ENCODE measurements around the gene BMX.

BMX gene

DNA sequence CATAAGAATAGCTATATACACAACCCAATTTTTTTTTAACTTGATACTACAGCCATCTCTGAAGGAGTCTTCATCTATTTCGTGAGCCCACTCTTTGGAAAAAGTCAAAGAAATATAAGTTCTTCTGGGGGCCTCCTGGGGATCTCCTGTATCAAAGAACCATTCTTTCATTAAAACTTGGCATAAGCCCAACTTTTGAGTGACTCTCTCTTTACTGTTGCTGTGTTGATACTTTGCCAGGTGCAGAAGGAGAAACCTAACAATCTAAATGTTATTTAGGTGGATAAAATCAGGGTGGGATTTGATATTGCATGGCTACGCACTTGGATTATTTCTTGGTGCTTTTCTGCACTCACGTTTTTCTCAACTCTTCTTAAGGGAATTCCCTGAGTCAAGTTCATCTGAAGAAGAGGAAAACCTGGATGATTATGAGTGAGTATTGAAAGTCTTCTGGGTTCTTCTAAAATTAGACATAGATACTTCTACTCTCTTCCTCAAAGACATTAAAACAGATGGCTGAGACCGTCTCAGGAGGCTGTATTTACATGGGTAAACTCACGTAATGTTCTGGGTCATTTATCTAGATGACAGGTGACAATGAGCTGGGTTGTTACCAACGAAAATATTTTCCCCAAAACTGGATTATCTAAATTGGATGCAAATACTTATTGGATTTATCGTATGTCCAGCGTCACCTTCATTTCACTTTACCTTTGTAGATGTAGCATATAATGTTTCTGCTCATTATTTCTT, 25.2 kb downstream of the BMX start:
- Mint-ChIP-seq H3K36me3 (no peaks in the 10 kb centered on the region), H3K27ac (no peak overlapping the region), H3K4me3 (no peak overlapping the region), H3K9me3 (no peaks in the 10 kb centered on the region), H3K4me1 (peaks cover 6% of the 10 kb centered on the region)
- no peak for ATAC-seq
- no peak for DNase-seq (ENCODE audit: low spot score in 2 of 2)

DNA sequence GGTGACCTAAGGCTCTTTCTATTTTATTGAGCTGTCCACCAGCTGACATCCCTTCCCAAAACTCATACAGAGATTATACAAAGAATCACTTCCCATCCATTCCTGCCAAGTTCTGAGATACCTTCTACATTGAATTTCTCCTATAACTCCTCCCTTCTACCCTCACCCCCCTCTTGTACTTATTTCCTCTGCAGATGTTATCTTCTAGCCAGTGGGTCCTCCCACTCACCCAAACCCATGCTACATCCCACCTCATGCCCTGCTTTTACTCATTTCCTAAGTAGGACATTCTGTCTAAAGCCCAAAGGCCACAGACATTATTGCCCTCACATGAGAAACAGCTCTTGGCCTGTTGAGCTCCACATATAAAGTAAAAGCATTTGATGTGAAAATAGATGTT, 28.6 kb downstream of the BMX start:
- DNase-seq (ENCODE audit: low spot score in 2 of 2) (no peak), ATAC-seq (peak; percentile 34)
- Mint-ChIP-seq H3K9me3 (no peaks in the 10 kb centered on the region), H3K4me1 (peaks cover 6% of the 10 kb centered on the region), H3K27ac (no peak overlapping the region), H3K36me3 (no peaks in the 10 kb centered on the region), H3K4me3 (no peak overlapping the region)

DNA sequence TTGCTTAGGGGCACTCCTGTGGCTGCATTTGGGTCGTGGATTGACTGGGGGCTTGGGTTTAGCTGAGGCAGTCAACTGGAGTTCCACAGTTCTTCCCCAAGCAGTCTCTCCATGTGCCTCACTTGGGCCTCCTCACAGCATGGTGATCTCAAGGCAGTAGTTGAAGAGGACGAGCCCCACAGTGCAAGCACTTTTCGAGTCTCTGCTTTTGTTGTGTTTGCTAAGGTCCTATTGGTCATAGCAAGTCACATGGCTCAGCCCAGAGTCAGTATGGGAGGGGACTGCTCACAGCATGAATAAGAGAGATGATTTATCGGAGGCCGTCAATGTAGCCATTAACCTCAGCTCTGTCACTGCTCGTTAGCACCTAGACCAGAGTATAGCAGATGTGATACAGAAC, 29.7 kb downstream of the BMX start:
- Mint-ChIP-seq H3K9me3 (no peaks in the 10 kb centered on the region), H3K4me1 (peaks cover 6% of the 10 kb centered on the region), H3K4me3 (no peak overlapping the region), H3K36me3 (no peaks in the 10 kb centered on the region), H3K27ac (no peak overlapping the region)
- no peak for ATAC-seq
- no peak for DNase-seq (ENCODE audit: low spot score in 2 of 2)

DNA sequence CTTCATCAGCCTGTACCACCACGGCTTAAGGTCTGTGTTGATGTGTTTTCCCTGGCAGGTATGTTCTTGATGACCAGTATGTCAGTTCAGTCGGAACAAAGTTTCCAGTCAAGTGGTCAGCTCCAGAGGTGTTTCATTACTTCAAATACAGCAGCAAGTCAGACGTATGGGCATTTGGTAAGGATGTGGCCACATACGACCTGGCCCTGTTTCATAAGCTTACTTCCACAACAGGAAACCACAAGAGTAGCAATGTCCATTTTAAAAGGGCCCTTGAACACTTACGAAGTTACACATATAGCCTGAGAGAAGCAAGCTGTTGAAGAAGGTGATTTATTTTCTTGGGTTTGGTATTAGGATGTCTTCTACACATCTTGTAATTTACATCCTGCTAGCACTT, 46.1 kb downstream of the BMX start:
- ATAC-seq (no peak), DNase-seq (ENCODE audit: low spot score in 2 of 2) (no peak)
- no peaks in the 10 kb centered on the region for H3K4me1 Mint-ChIP-seq
- H3K4me3 Mint-ChIP-seq: no peak overlapping the region
- no peak overlapping the region for H3K27ac Mint-ChIP-seq
- no peaks in the 10 kb centered on the region for H3K36me3 Mint-ChIP-seq
- no peaks in the 10 kb centered on the region for H3K9me3 Mint-ChIP-seq

GRCh38 chrX:15547356-15547755, 46.7 kb downstream of the BMX start:
- H3K36me3 Mint-ChIP-seq: no peaks in the 10 kb centered on the region
- no peak overlapping the region for H3K27ac Mint-ChIP-seq
- no peak for ATAC-seq
- no peak for DNase-seq (ENCODE audit: low spot score in 2 of 2)
- H3K4me1 Mint-ChIP-seq: no peaks in the 10 kb centered on the region
- H3K9me3 Mint-ChIP-seq: no peaks in the 10 kb centered on the region
- no peak overlapping the region for H3K4me3 Mint-ChIP-seq

DNA sequence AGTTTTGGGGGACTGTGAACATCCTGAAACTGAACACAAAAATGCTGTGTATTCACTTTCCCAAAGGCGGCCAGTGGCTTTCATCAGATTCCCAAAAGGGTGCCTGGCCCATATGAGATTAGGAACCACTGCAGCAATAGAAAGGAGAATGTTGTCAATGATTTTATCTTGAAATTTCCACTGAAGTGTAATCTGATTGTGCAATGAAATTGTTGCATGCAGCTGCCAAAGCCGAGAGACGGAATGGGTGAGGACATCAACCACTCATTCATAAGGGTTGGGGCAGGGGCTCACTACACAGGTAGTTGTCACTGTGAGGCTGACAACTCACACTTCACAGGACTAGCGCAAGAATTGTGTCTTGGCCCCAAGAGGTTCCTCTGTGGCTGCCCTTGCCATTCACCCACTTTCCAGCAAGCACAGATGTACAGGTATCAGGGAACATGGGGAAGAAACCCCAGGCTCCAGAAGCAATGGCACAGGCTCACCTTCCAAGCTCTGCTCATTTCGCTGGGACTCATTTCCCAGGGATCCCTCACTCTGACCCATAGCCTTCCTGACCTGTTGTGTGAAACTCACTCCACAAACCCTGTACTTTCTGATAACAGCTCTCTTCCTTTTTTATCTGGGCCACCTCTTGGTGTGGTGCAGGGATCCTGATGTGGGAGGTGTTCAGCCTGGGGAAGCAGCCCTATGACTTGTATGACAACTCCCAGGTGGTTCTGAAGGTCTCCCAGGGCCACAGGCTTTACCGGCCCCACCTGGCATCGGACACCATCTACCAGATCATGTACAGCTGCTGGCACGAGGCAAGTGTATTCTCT, 48.8 kb downstream of the BMX start:
- ATAC-seq (no peak), DNase-seq (ENCODE audit: low spot score in 2 of 2) (no peak)
- Mint-ChIP-seq H3K27ac (no peak overlapping the region), H3K4me3 (no peak overlapping the region), H3K36me3 (no peaks in the 10 kb centered on the region), H3K4me1 (no peaks in the 10 kb centered on the region), H3K9me3 (no peaks in the 10 kb centered on the region)

DNA sequence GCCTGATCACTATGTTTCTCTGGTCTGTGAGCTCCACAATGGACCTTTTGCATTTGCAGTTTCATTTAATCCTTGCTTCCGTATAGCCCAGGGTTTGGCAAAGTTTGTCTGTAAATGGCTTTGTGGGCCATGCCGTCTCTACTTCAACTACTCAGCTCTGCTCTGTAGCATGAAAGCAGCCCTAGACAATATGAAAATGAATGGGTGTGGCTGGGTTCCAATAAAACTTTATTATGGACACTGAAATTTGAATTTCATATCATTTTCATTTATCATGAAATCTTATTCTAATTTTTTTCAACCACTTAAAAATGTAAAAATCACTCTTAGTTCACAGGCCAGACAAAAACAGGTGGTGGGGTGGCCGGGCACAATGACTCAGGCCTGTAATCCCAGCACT, 58.6 kb downstream of the BMX start:
- Mint-ChIP-seq H3K4me1 (no peaks in the 10 kb centered on the region), H3K4me3 (no peak overlapping the region)
- DNase-seq (ENCODE audit: low spot score in 2 of 2): no peak

DNA sequence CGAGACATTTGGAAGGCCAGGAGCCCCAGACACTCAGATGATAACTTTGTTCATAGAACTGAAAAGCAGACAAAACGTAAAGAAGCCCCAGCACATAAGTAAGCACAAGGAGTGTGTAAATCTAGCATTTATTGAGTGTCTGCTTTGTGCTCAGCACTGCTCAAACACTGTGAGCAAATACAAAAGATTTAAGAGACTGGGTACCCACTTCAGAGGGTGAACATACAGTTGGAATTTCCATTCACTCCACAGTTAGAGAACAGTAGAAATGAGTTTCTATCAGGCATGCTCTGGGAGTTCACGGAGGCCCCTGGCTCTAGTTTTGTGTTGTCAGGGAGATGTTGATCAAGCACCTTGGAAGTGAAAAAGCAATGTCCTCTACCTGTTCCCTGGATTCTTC, 60.3 kb downstream of the BMX start:
- no peak for ATAC-seq

More for the DNA sequence above, 58.6 kb downstream of the BMX start:
- no peak for ATAC-seq
- no peaks in the 10 kb centered on the region for H3K9me3 Mint-ChIP-seq
- H3K27ac Mint-ChIP-seq: no peak overlapping the region
- no peaks in the 10 kb centered on the region for H3K36me3 Mint-ChIP-seq

GRCh38 chrX:15563056-15563455, 62.4 kb downstream of the BMX start:
- ATAC-seq (no peak), DNase-seq (ENCODE audit: low spot score in 2 of 2) (no peak)
- peaks cover 17% of the 10 kb centered on the region for H3K4me1 Mint-ChIP-seq
- H3K27ac Mint-ChIP-seq: no peak overlapping the region
- no peaks in the 10 kb centered on the region for H3K36me3 Mint-ChIP-seq
- no peaks in the 10 kb centered on the region for H3K9me3 Mint-ChIP-seq
- H3K4me3 Mint-ChIP-seq: no peak overlapping the region

More for the DNA sequence above, 60.3 kb downstream of the BMX start:
- Mint-ChIP-seq H3K27ac (no peak overlapping the region), H3K36me3 (no peaks in the 10 kb centered on the region), H3K4me3 (no peak overlapping the region), H3K9me3 (no peaks in the 10 kb centered on the region), H3K4me1 (peaks cover 2% of the 10 kb centered on the region)
- DNase-seq (ENCODE audit: low spot score in 2 of 2): no peak

GRCh38 chrX:15564981-15565579, 64.5 kb downstream of the BMX start:
- H3K36me3 Mint-ChIP-seq: no peaks in the 10 kb centered on the region
- no peaks in the 10 kb centered on the region for H3K9me3 Mint-ChIP-seq
- no peak overlapping the region for H3K27ac Mint-ChIP-seq
- DNase-seq (ENCODE audit: low spot score in 2 of 2) (no peak), ATAC-seq (peak; percentile 74)
- no peak overlapping the region for H3K4me3 Mint-ChIP-seq
- H3K4me1 Mint-ChIP-seq: peaks cover 17% of the 10 kb centered on the region

- H3K9me3 Mint-ChIP-seq: no peaks in the 10 kb centered on the region
- no peak for DNase-seq (ENCODE audit: low spot score in 2 of 2)
- H3K4me3 Mint-ChIP-seq: peak overlapping the region; percentile 40
- ATAC-seq: no peak
- peak overlapping the region; percentile 53 for H3K27ac Mint-ChIP-seq
- no peaks in the 10 kb centered on the region for H3K36me3 Mint-ChIP-seq
- H3K4me1 Mint-ChIP-seq: peaks cover 17% of the 10 kb centered on the region
Measured at GRCh38 chrX:15566244-15566643, 65.6 kb downstream of the BMX start.

- Mint-ChIP-seq H3K4me3 (peak overlapping the region; percentile 40), H3K4me1 (peaks cover 17% of the 10 kb centered on the region), H3K36me3 (no peaks in the 10 kb centered on the region), H3K9me3 (no peaks in the 10 kb centered on the region), H3K27ac (peak overlapping the region; percentile 53)
- peak; percentile 86 for ATAC-seq
- no peak for DNase-seq (ENCODE audit: low spot score in 2 of 2)
Measured at GRCh38 chrX:15567267-15567666, 66.7 kb downstream of the BMX start.

- Mint-ChIP-seq H3K27ac (peak overlapping the region; percentile 53), H3K4me1 (peaks cover 17% of the 10 kb centered on the region), H3K9me3 (no peaks in the 10 kb centered on the region), H3K4me3 (peak overlapping the region; percentile 40), H3K36me3 (no peaks in the 10 kb centered on the region)
- ATAC-seq (peak; percentile 40), DNase-seq (ENCODE audit: low spot score in 2 of 2) (no peak)
Measured at GRCh38 chrX:15567886-15568616, 67.4 kb downstream of the BMX start.

DNA sequence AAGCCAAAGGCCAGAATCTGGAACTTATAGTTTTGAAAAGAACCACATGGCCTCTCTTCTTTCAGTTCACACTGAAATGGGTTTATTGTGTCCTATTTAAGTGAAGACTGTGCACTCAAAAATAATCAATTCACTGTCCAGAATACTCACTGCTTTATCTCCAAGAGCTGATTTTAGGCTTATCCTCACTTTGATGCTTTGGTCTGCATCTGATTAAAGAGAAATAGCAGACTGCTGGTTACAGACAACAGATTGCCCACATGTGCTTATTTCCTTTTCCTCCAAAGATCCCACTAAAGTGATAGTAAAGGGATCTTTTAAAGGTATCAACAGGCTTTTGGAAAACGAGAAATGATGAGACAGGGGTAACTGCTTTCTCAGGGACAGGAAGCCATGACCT, 69.5 kb downstream of the BMX start:
- ATAC-seq (no peak), DNase-seq (ENCODE audit: low spot score in 2 of 2) (no peak)
- Mint-ChIP-seq H3K36me3 (no peaks in the 10 kb centered on the region), H3K27ac (no peak overlapping the region), H3K4me1 (peaks cover 17% of the 10 kb centered on the region), H3K4me3 (no peak overlapping the region), H3K9me3 (no peaks in the 10 kb centered on the region)

DNA sequence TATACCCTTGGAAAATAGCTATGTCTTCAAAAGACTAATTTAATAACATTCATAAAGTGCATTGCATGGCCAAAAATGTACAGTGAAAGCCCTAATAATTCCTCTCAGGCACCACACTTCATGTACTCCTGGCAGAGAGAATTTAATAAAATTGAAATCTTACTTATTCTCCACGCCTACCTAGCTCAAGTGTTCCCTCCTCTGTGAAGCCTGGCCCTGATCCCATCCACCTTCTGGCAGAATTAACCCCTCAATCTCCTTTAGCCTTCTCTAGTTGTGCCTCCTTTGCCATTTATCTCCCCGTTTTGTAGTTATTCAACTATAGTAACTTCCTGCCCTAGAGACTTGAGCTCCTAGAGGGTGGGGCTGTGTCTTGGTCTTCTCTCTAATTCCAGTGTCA, 73.4 kb downstream of the BMX start:
- Mint-ChIP-seq H3K4me3 (no peak overlapping the region), H3K36me3 (no peaks in the 10 kb centered on the region)

More for the DNA sequence above, 73.4 kb downstream of the BMX start:
- Mint-ChIP-seq H3K9me3 (no peaks in the 10 kb centered on the region), H3K4me1 (no peaks in the 10 kb centered on the region), H3K27ac (no peak overlapping the region)
- ATAC-seq: no peak
- no peak for DNase-seq (ENCODE audit: low spot score in 2 of 2)
